Measurements from ENCODE around the gene ELF2.

ELF2 gene

DNA sequence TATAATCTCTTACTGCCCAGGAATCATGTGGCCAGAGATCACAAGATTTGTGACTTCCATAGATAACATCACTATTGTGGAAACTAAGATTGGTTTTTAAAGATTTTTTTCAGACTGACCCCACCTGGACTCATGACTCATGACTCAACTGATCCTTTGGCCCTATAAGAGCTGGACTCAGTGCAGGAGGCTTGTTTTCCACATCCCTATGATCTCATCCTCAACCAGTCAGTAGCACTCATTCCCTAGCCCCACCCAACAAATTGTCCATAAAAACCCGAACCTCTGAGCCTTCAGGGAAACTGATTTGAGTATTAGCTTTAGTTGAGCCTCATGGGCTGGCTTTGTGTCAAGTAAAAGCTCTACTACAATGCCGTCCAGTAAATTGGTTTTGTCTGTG lies 169.4 kb downstream of the ELF2 start:
- Histone ChIP-seq H3K27ac (no peak overlapping the region), H2AFZ (no peak overlapping the region), H3K79me2 (no peaks in the 10 kb centered on the region), H3K4me3 (ENCODE audit: low read depth, low read length) (no peak overlapping the region), H3K36me3 (ENCODE audit: control insufficient read depth, insufficient read depth, low read length) (no peaks in the 10 kb centered on the region), H3K4me1 (no peaks in the 10 kb centered on the region), H3K4me2 (ENCODE audit: low read length) (no peak overlapping the region), H3K27me3 (ENCODE audit: control insufficient read depth, insufficient read depth, low read length) (no peaks in the 10 kb centered on the region), H3K9ac (no peak overlapping the region), H3K9me3 (ENCODE audit: control insufficient read depth, low read length) (no peaks in the 10 kb centered on the region)
- TF ChIP-seq, protein P1, sequence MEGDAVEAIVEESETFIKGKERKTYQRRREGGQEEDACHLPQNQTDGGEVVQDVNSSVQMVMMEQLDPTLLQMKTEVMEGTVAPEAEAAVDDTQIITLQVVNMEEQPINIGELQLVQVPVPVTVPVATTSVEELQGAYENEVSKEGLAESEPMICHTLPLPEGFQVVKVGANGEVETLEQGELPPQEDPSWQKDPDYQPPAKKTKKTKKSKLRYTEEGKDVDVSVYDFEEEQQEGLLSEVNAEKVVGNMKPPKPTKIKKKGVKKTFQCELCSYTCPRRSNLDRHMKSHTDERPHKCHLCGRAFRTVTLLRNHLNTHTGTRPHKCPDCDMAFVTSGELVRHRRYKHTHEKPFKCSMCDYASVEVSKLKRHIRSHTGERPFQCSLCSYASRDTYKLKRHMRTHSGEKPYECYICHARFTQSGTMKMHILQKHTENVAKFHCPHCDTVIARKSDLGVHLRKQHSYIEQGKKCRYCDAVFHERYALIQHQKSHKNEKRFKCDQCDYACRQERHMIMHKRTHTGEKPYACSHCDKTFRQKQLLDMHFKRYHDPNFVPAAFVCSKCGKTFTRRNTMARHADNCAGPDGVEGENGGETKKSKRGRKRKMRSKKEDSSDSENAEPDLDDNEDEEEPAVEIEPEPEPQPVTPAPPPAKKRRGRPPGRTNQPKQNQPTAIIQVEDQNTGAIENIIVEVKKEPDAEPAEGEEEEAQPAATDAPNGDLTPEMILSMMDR (IDR thresholded peaks at IDR 0.05), result no peak

All from parathyroid adenoma (tissue), 2 donors.